SJCRH30 (cell line): ENCODE measurements around the gene GCFC2. TPM values are rescaled to one million over a fixed set of nuclear protein-coding genes. Genes with fewer than 3 reads are reported as not detected.
A peak's percentile ranks its signal among the peaks of the same experiment; 100 is the strongest.
"Not testable (repeated sequence)": the region's sequence is repeated elsewhere in the genome, so short reads cannot be mapped to it uniquely, and the experiment has no call there.

Source experiments
- DNase-seq, 2 experiments: peaks; one replicate each; pipeline ENCODE4 v3.0.0-alpha.2; 2015 to 2020
- H3K27ac ChIP-seq: fragments of 250-450 bp; sonication (Bioruptor Pico); 2 replicates; pipeline ENCODE4 v1.5.1; 2020; ENCODE audit warnings: mild to moderate bottlenecking, moderate library complexity
- H3K27me3 ChIP-seq: fragments of 250-450 bp; sonication (Bioruptor Pico); 2 replicates; pipeline ENCODE4 v1.5.1; 2020; ENCODE audit warnings: mild to moderate bottlenecking, moderate library complexity
- H3K36me3 ChIP-seq: fragments of 250-450 bp; sonication (Bioruptor Pico); 2 replicates; pipeline ENCODE4 v1.5.1; 2020; ENCODE audit warnings: mild to moderate bottlenecking, moderate library complexity
- H3K4me1 ChIP-seq: fragments of 250-450 bp; sonication (Bioruptor Pico); 2 replicates; pipeline ENCODE4 v1.5.1; 2020; ENCODE audit warnings: mild to moderate bottlenecking, moderate library complexity
- H3K4me3 ChIP-seq: fragments of 250-450 bp; sonication (Bioruptor Pico); 2 replicates; pipeline ENCODE4 v1.5.1; 2020; ENCODE audit warnings: mild to moderate bottlenecking, moderate library complexity
- H3K9me3 ChIP-seq: fragments of 250-450 bp; sonication (Bioruptor Pico); replicated peaks from 2 replicates; pipeline ENCODE4 v1.5.1; 2020; ENCODE audit warnings: mild to moderate bottlenecking, moderate library complexity
- total RNA-seq: library from RNA; depleted of rRNA; stranded (reverse); fragments of >200 nt; shearing (Covaris generic); gene quantifications from 2 replicates; pipeline ENCODE4 v1.2.3, GENCODE V29; 2014; rRNA removed

Gene GCFC2
- total RNA-seq: 28.1 and 41.1 TPM in 2 replicates

GRCh38 chr2:75710577-75711253 is at the start of gene GCFC2:
TSS of gene GCFC2 (minus strand) at chr2:75710915. CDS start at chr2:75710855, 60 bp downstream.
- H3K27me3 ChIP-seq: no peaks in the 10 kb centered on the region
- no peaks in the 10 kb centered on the region for H3K9me3 ChIP-seq
- DNase-seq: peak; percentile 90 to 93
- H3K4me1 ChIP-seq: peaks cover 24% of the 10 kb centered on the region
- peak within 1 kb of the TSS; percentile 90 for H3K27ac ChIP-seq
- H3K4me3 ChIP-seq: peak within 1 kb of the TSS; percentile 70
- no peaks in the 10 kb centered on the region for H3K36me3 ChIP-seq

- H3K9me3 ChIP-seq: no peaks in the 10 kb centered on the region
- H3K4me3 ChIP-seq: no peak overlapping the region
- H3K27ac ChIP-seq: no peak overlapping the region
- H3K36me3 ChIP-seq: no peaks in the 10 kb centered on the region
- no peaks in the 10 kb centered on the region for H3K27me3 ChIP-seq
- DNase-seq: no peak
- no peaks in the 10 kb centered on the region for H3K4me1 ChIP-seq
Observed at GRCh38 chr2:75752828-75753227, 42.1 kb upstream of the GCFC2 start.

GRCh38 chr2:75751824-75752468 is 41.2 kb upstream of the GCFC2 start:
- Histone ChIP-seq H3K27me3 (no peaks in the 10 kb centered on the region), H3K4me3 (no peak overlapping the region), H3K27ac (no peak overlapping the region), H3K4me1 (no peaks in the 10 kb centered on the region), H3K36me3 (no peaks in the 10 kb centered on the region), H3K9me3 (no peaks in the 10 kb centered on the region)
- no peak for DNase-seq

- Histone ChIP-seq H3K9me3 (no peaks in the 10 kb centered on the region), H3K4me1 (no peaks in the 10 kb centered on the region), H3K36me3 (no peaks in the 10 kb centered on the region), H3K27ac (no peak overlapping the region), H3K4me3 (no peak overlapping the region), H3K27me3 (no peaks in the 10 kb centered on the region)
- no peak for DNase-seq
Observed at GRCh38 chr2:75751360-75751759, 40.6 kb upstream of the GCFC2 start.

GRCh38 chr2:75737961-75738360 is 27.2 kb upstream of the GCFC2 start:
- Histone ChIP-seq H3K9me3 (no peaks in the 10 kb centered on the region), H3K27me3 (peaks cover 7% of the 10 kb centered on the region; the same call in 1 of the 2 replicates), H3K27ac (no peak overlapping the region), H3K4me1 (no peaks in the 10 kb centered on the region), H3K4me3 (no peak overlapping the region), H3K36me3 (no peaks in the 10 kb centered on the region)
- no peak for DNase-seq

- H3K4me3 ChIP-seq: no peak overlapping the region
- no peaks in the 10 kb centered on the region for H3K36me3 ChIP-seq
- no peak for DNase-seq
- H3K27ac ChIP-seq: no peak overlapping the region
- H3K27me3 ChIP-seq: peaks cover 7% of the 10 kb centered on the region; the same call in 1 of the 2 replicates
- H3K4me1 ChIP-seq: no peaks in the 10 kb centered on the region
- H3K9me3 ChIP-seq: no peaks in the 10 kb centered on the region
Observed at GRCh38 chr2:75736276-75736675, 25.6 kb upstream of the GCFC2 start.

GRCh38 chr2:75729861-75730260 is 19.1 kb upstream of the GCFC2 start:
- Histone ChIP-seq H3K9me3 (no peaks in the 10 kb centered on the region), H3K4me3 (no peak overlapping the region), H3K4me1 (peaks cover 16% of the 10 kb centered on the region), H3K27ac (no peak overlapping the region), H3K36me3 (no peaks in the 10 kb centered on the region), H3K27me3 (no peaks in the 10 kb centered on the region)
- peak in 1 of 2 experiments; percentile 55 for DNase-seq

GRCh38 chr2:75728614-75729419 is 18.1 kb upstream of the GCFC2 start:
- peak; percentile 46 to 78 for DNase-seq
- Histone ChIP-seq H3K9me3 (no peaks in the 10 kb centered on the region), H3K4me3 (no peak overlapping the region), H3K27me3 (no peaks in the 10 kb centered on the region), H3K27ac (peak overlapping the region; percentile 14), H3K36me3 (no peaks in the 10 kb centered on the region), H3K4me1 (peaks cover 16% of the 10 kb centered on the region)

GRCh38 chr2:75722687-75723086 is 12.0 kb upstream of the GCFC2 start:
- Histone ChIP-seq H3K36me3 (no peaks in the 10 kb centered on the region), H3K4me3 (no peak overlapping the region), H3K4me1 (no peaks in the 10 kb centered on the region), H3K27ac (no peak overlapping the region), H3K9me3 (peaks cover 5% of the 10 kb centered on the region; the same call in 1 of the 2 replicates), H3K27me3 (peaks cover 4% of the 10 kb centered on the region; the same call in 1 of the 2 replicates)
- no peak for DNase-seq

- DNase-seq: no peak
- no peak overlapping the region for H3K27ac ChIP-seq
- H3K4me3 ChIP-seq: no peak overlapping the region
- H3K9me3 ChIP-seq: peaks cover 5% of the 10 kb centered on the region; the same call in 1 of the 2 replicates
- no peaks in the 10 kb centered on the region for H3K36me3 ChIP-seq
- H3K4me1 ChIP-seq: no peaks in the 10 kb centered on the region
- peaks cover 4% of the 10 kb centered on the region; the same call in 1 of the 2 replicates for H3K27me3 ChIP-seq
Observed at GRCh38 chr2:75720525-75720924, 9.8 kb upstream of the GCFC2 start.

GRCh38 chr2:75719616-75720015 is 8.9 kb upstream of the GCFC2 start:
- H3K27me3 ChIP-seq: peaks cover 4% of the 10 kb centered on the region; the same call in 1 of the 2 replicates
- H3K9me3 ChIP-seq: peaks cover 5% of the 10 kb centered on the region; the same call in 1 of the 2 replicates
- no peaks in the 10 kb centered on the region for H3K36me3 ChIP-seq
- no peak for DNase-seq
- H3K27ac ChIP-seq: no peak overlapping the region
- no peak overlapping the region for H3K4me3 ChIP-seq
- peaks cover 4% of the 10 kb centered on the region; the same call in 1 of the 2 replicates for H3K4me1 ChIP-seq

GRCh38 chr2:75716406-75716805 is 5.7 kb upstream of the GCFC2 start:
- Histone ChIP-seq H3K27me3 (no peaks in the 10 kb centered on the region), H3K4me1 (peaks cover 7% of the 10 kb centered on the region; the same call in 1 of the 2 replicates), H3K9me3 (peaks cover 5% of the 10 kb centered on the region; the same call in 1 of the 2 replicates), H3K27ac (no peak overlapping the region), H3K36me3 (no peaks in the 10 kb centered on the region), H3K4me3 (no peak overlapping the region)
- DNase-seq: no peak

- H3K9me3 ChIP-seq, H3K36me3 ChIP-seq, H3K27ac ChIP-seq, H3K27me3 ChIP-seq, DNase-seq, H3K4me3 ChIP-seq: not testable (repeated sequence)
- peaks cover 17% of the 10 kb centered on the region for H3K4me1 ChIP-seq
Observed at GRCh38 chr2:75711590-75711989, 875 bp upstream of the GCFC2 start.

- H3K27ac ChIP-seq: peak overlapping the region; percentile 90
- H3K4me3 ChIP-seq: peak overlapping the region; percentile 70
- H3K27me3 ChIP-seq: no peaks in the 10 kb centered on the region
- no peaks in the 10 kb centered on the region for H3K9me3 ChIP-seq
- H3K4me1 ChIP-seq: peaks cover 26% of the 10 kb centered on the region
- 0 out of 2 replicates have a peak, but pooled peaks cover under 1% of the 10 kb centered on the region for H3K36me3 ChIP-seq
- no peak for DNase-seq
Observed at GRCh38 chr2:75710220-75710576, 517 bp downstream of the GCFC2 start.

GRCh38 chr2:75709297-75709696 is 1.4 kb downstream of the GCFC2 start:
- peak overlapping the region; percentile 70 for H3K4me3 ChIP-seq
- H3K27me3 ChIP-seq: no peaks in the 10 kb centered on the region
- H3K27ac ChIP-seq: no peak overlapping the region
- DNase-seq: peak in 1 of 2 experiments; percentile 24
- peaks cover 7% of the 10 kb centered on the region; the same call in 1 of the 2 replicates for H3K36me3 ChIP-seq
- H3K9me3 ChIP-seq: no peaks in the 10 kb centered on the region
- H3K4me1 ChIP-seq: peaks cover 19% of the 10 kb centered on the region
